HG03060 (cell line): Measurements from ENCODE around the gene HCCS.
"Not testable (repeated sequence)": the region's sequence is repeated elsewhere in the genome, so short reads cannot be mapped to it uniquely, and the experiment has no call there.

Experiments used
- ATAC-seq: cut with Tn5 transposase; IDR thresholded peaks from one replicate; pipeline ENCODE4 v1.9.1; 2021; ENCODE audit warnings: low read depth, moderate number of reproducible peaks; ENCODE audit not compliant: unreplicated experiment

The HCCS gene

GRCh38 chrX:11119313-11119943 lies 8.3 kb downstream of the HCCS start:
- ATAC-seq, result no peak

- ATAC-seq, result not testable (repeated sequence)
Observed at GRCh38 chrX:11123087-11123486, 12.0 kb downstream of the HCCS start.

GRCh38 chrX:11124112-11124511 lies 13.0 kb downstream of the HCCS start:
- ATAC-seq, result no peak

GRCh38 chrX:11125060-11125459 lies 13.9 kb downstream of the HCCS start:
- no peak for ATAC-seq

- no peak for ATAC-seq
Observed at GRCh38 chrX:11129534-11130105, 18.5 kb downstream of the HCCS start.

GRCh38 chrX:11130136-11130535 lies 19.0 kb downstream of the HCCS start:
- no peak for ATAC-seq

GRCh38 chrX:11131146-11131545 lies 20.0 kb downstream of the HCCS start:
- no peak for ATAC-seq

- no peak for ATAC-seq
Observed at GRCh38 chrX:11135564-11136185, 24.5 kb downstream of the HCCS start.

- ATAC-seq, result no peak
Observed at GRCh38 chrX:11137543-11138139, 26.5 kb downstream of the HCCS start.

- ATAC-seq, result no peak
Observed at GRCh38 chrX:11138498-11139390, 27.6 kb downstream of the HCCS start.

- no peak for ATAC-seq
Observed at GRCh38 chrX:11143931-11144678, 33.0 kb downstream of the HCCS start.

GRCh38 chrX:11146411-11146810 lies 35.3 kb downstream of the HCCS start:
- ATAC-seq, result no peak

- no peak for ATAC-seq
Observed at GRCh38 chrX:11148401-11148800, 37.3 kb downstream of the HCCS start.

GRCh38 chrX:11151799-11152559 lies 40.8 kb downstream of the HCCS start:
- no peak for ATAC-seq

GRCh38 chrX:11159149-11159548 lies 48.0 kb downstream of the HCCS start:
- no peak for ATAC-seq

- ATAC-seq, result no peak
Observed at GRCh38 chrX:11164433-11164832, 53.3 kb downstream of the HCCS start.

GRCh38 chrX:11171956-11172355 lies 60.8 kb downstream of the HCCS start:
- ATAC-seq, result no peak

- no peak for ATAC-seq
Observed at GRCh38 chrX:11172415-11172814, 61.3 kb downstream of the HCCS start.
